H1 (cell line): Measurements from ENCODE around the gene MSANTD2. TPM values are rescaled to one million over a fixed set of nuclear protein-coding genes. Genes with fewer than 3 reads are reported as not detected.

ENCODE experiments used
- CTCF ChIA-PET: fragments of 300-600 bp; sonication (Branson Sonifier 250); formaldehyde crosslinking; loops from one replicate; lab custom pipeline; 2021; ENCODE audit not compliant: partially characterized antibody; lab: Charles Lee
- POLR2A ChIA-PET: fragments of 300-600 bp; sonication (Branson Sonifier 250); formaldehyde crosslinking; loops from one replicate; lab custom pipeline; 2021; ENCODE audit warnings: inconsistent platforms; ENCODE audit not compliant: partially characterized antibody; lab: Charles Lee
- DNase-seq, 2 experiments: peaks; one replicate each; pipeline versions ENCODE4 v3.0.0 to v3.0.0-alpha.2; 2010 to 2022; ENCODE audit warnings: low spot score in 2 of 2, low read depth in 1 of 2, mixed read lengths in 1 of 2
- FAIRE-seq: peaks from 2 replicates; lab custom pipeline; 2011; peaks lifted over from hg19 to GRCh38; lab: Jason Lieb, UNC
- H2AFZ ChIP-seq: 2 replicates; pipeline ENCODE4 v1.8.1; 2012; ENCODE audit warnings: low read length, inconsistent platforms
- H2AK5ac ChIP-seq: 2 replicates; pipeline ENCODE4 v1.6.1; 2013; ENCODE audit warnings: low read depth, low read length
- H2BK120ac ChIP-seq: replicated peaks from 2 replicates; pipeline ENCODE3; 2013; ENCODE audit warnings: low read depth, low read length, inconsistent platforms
- H2BK12ac ChIP-seq: 2 replicates; pipeline ENCODE4 v1.6.1; 2013; ENCODE audit warnings: low read depth, low read length
- H2BK15ac ChIP-seq: 2 replicates; pipeline ENCODE4 v1.6.1; 2013; ENCODE audit warnings: low read length
- H2BK20ac ChIP-seq: 2 replicates; pipeline ENCODE4 v1.6.1; 2013; ENCODE audit warnings: low read length
- H2BK5ac ChIP-seq: 2 replicates; pipeline ENCODE4 v1.6.1; 2013; ENCODE audit warnings: low read depth, low read length
- H3K14ac ChIP-seq: 2 replicates; pipeline ENCODE4 v1.6.1; 2013; ENCODE audit warnings: inconsistent platforms; ENCODE audit not compliant: insufficient read length
- H3K18ac ChIP-seq: 2 replicates; pipeline ENCODE4 v1.6.1; 2013; ENCODE audit warnings: low read length; ENCODE audit errors: extremely low read depth
- H3K23ac ChIP-seq: 2 replicates; pipeline ENCODE4 v1.6.1; 2013; ENCODE audit warnings: inconsistent platforms; ENCODE audit not compliant: insufficient read length
- H3K23me2 ChIP-seq: 2 replicates; pipeline ENCODE4 v1.6.1; 2013; ENCODE audit warnings: low read depth, low read length
- H3K27ac ChIP-seq: 2 replicates; pipeline ENCODE4 v1.6.1; 2011; ENCODE audit warnings: low read depth, low read length, inconsistent platforms
- H3K27me3 ChIP-seq, 4 experiments: replicated peaks in 1 of 4; 1 replicate in 1 of 4; 2 replicates in 3 of 4; pipeline versions ENCODE4 v1.6.1 to v1.8.1; 2011 to 2013; ENCODE audit warnings: low read length in 3 of 4, mild to moderate bottlenecking in 3 of 4, inconsistent platforms in 2 of 4, mixed read lengths in 2 of 4, moderate library complexity in 1 of 4; ENCODE audit not compliant: control insufficient read depth in 3 of 4, insufficient read depth in 3 of 4; ENCODE audit errors: extremely low read depth in 1 of 4
- H3K36me3 ChIP-seq, 4 experiments: 2 replicates each; pipeline versions ENCODE4 v1.6.1 to v1.8.1; 2011 to 2013; ENCODE audit warnings: mild to moderate bottlenecking in 4 of 4, low read length in 3 of 4, moderate library complexity in 2 of 4, control low read depth in 1 of 4, inconsistent platforms in 1 of 4; ENCODE audit not compliant: insufficient read depth in 4 of 4, control insufficient read depth in 2 of 4
- H3K4ac ChIP-seq: replicated peaks from 2 replicates; pipeline ENCODE3; 2013; ENCODE audit warnings: low read length, low read depth, mixed read lengths, inconsistent platforms; ENCODE audit not compliant: insufficient read length
- H3K4me1 ChIP-seq, 4 experiments: replicated peaks in 1 of 4; 1 replicate in 1 of 4; 2 replicates in 3 of 4; pipeline versions ENCODE4 v1.6.1 to v1.8.1; 2011 to 2013; ENCODE audit warnings: low read length in 3 of 4, inconsistent platforms in 2 of 4, mixed read lengths in 1 of 4; ENCODE audit not compliant: insufficient read depth in 4 of 4, control insufficient read depth in 3 of 4
- H3K4me2 ChIP-seq, 2 experiments: 2 replicates each; pipeline versions ENCODE4 v1.6.1 to v1.8.1; 2011 to 2013; ENCODE audit warnings: low read depth in 2 of 2, low read length in 2 of 2, control low read depth in 1 of 2, inconsistent platforms in 1 of 2, mild to moderate bottlenecking in 1 of 2; ENCODE audit not compliant: insufficient read depth in 1 of 2
- H3K4me3 ChIP-seq, 4 experiments: fragments of 200-600, 300-600 bp in 1 of 4; sonication (generic), shearing (Covaris generic), sonication (Bioruptor Twin) in 1 of 4; 2 replicates each; pipeline versions ENCODE4 v1.5.1 to v1.8.1; 2011 to 2016; ENCODE audit warnings: low read length in 4 of 4, low read depth in 3 of 4, control low read depth in 2 of 4, inconsistent platforms in 2 of 4, mild to moderate bottlenecking in 2 of 4, mixed read lengths in 1 of 4, moderate library complexity in 1 of 4; ENCODE audit not compliant: insufficient read depth in 2 of 4; ENCODE audit errors: extremely low read depth in 1 of 4
- H3K56ac ChIP-seq: replicated peaks from 2 replicates; pipeline ENCODE3; 2013; ENCODE audit warnings: low read depth, mild to moderate bottlenecking, mixed read lengths, low read length, inconsistent platforms; ENCODE audit not compliant: insufficient read length
- H3K79me1 ChIP-seq: 2 replicates; pipeline ENCODE4 v1.6.1; 2013; ENCODE audit warnings: low read depth, low read length, control low read depth
- H3K79me2 ChIP-seq, 2 experiments: 2 replicates each; pipeline versions ENCODE4 v1.6.1 to v1.8.1; 2012 to 2013; ENCODE audit warnings: low read length in 2 of 2, mild to moderate bottlenecking in 2 of 2, inconsistent platforms in 1 of 2; ENCODE audit not compliant: insufficient read depth in 2 of 2, control insufficient read depth in 1 of 2
- H3K9ac ChIP-seq, 4 experiments: replicated peaks in 1 of 4; 1 replicate in 1 of 4; 2 replicates in 3 of 4; pipeline versions ENCODE4 v1.6.1 to v1.8.1; 2011 to 2013; ENCODE audit warnings: low read depth in 3 of 4, low read length in 3 of 4, control low read depth in 2 of 4, mild to moderate bottlenecking in 2 of 4, moderate library complexity in 2 of 4, inconsistent platforms in 1 of 4; ENCODE audit errors: extremely low read depth in 1 of 4
- H3K9me3 ChIP-seq, 2 experiments: 2 replicates each; pipeline versions ENCODE4 v1.6.1 to v1.8.1; 2012 to 2013; ENCODE audit warnings: mild to moderate bottlenecking in 2 of 2, moderate library complexity in 2 of 2, control low read depth in 1 of 2, inconsistent platforms in 1 of 2, low read depth in 1 of 2, low read length in 1 of 2, mixed read lengths in 1 of 2; ENCODE audit not compliant: insufficient read depth in 2 of 2
- H4K20me1 ChIP-seq, 2 experiments: replicated peaks in 1 of 2; 2 replicates each; pipeline versions ENCODE3 to v1.8.1; 2011 to 2013; ENCODE audit warnings: inconsistent platforms in 2 of 2, low read length in 2 of 2, mild to moderate bottlenecking in 1 of 2; ENCODE audit not compliant: insufficient read depth in 2 of 2, control insufficient read depth in 1 of 2
- H4K5ac ChIP-seq: 2 replicates; pipeline ENCODE4 v1.6.1; 2013; ENCODE audit warnings: low read length, low read depth, mixed read lengths, inconsistent platforms; ENCODE audit not compliant: insufficient read length
- H4K8ac ChIP-seq: 2 replicates; pipeline ENCODE4 v1.8.0; 2013; ENCODE audit warnings: mild to moderate bottlenecking, moderate library complexity, low read length, inconsistent platforms; ENCODE audit not compliant: insufficient read depth; ENCODE audit errors: extremely low read depth
- H4K91ac ChIP-seq: replicated peaks from 2 replicates; pipeline ENCODE3; 2013; ENCODE audit warnings: low read length, mixed read lengths, inconsistent platforms; ENCODE audit not compliant: insufficient read length
- CBX5 ChIP-seq: fragments of 300-800, 300-1000 bp; sonication (generic); IDR thresholded peaks from 2 replicates; pipeline ENCODE4 v1.7.1; 2016; ENCODE audit warnings: antibody characterized with exemption, low read length, low read depth
- CTBP2 ChIP-seq: IDR thresholded peaks from 2 replicates; pipeline ENCODE4 v1.7.0; 2011; ENCODE audit warnings: borderline replicate concordance, mild to moderate bottlenecking, moderate library complexity, mixed read lengths, low read length; ENCODE audit not compliant: insufficient read depth, insufficient read length
- HDAC2 ChIP-seq, 2 experiments: fragments of 300-600 bp in 1 of 2; sonication (generic) in 1 of 2; IDR thresholded peaks; 2 replicates each; pipeline ENCODE4 v1.6.1; 2011 to 2012; ENCODE audit warnings: low read depth in 2 of 2, low read length in 2 of 2, mild to moderate bottlenecking in 2 of 2, moderate library complexity in 2 of 2, borderline replicate concordance in 1 of 2, inconsistent platforms in 1 of 2
- JUND ChIP-seq: IDR thresholded peaks from 2 replicates; pipeline ENCODE4 v1.6.1; 2011; ENCODE audit warnings: mild to moderate bottlenecking, improper control_type of control experiment, low read length
- POU5F1 ChIP-seq: IDR thresholded peaks from 2 replicates; pipeline ENCODE4 v1.6.1; 2011; ENCODE audit warnings: low read depth, mild to moderate bottlenecking, low read length, moderate library complexity
- SIN3A ChIP-seq, 2 experiments: IDR thresholded peaks in 1 of 2; conservative IDR thresholded peaks in 1 of 2; 2 replicates each; pipeline ENCODE4 v1.6.1; 2011 to 2012; ENCODE audit warnings: low read length in 2 of 2, improper control_type of control experiment in 1 of 2, low read depth in 1 of 2, mild to moderate bottlenecking in 1 of 2
- TAF1 ChIP-seq: IDR thresholded peaks from 2 replicates; pipeline ENCODE4 v1.6.1; 2011; ENCODE audit warnings: mild to moderate bottlenecking, low read depth, low read length
- WGBS, 2 experiments: shearing (Covaris generic) in 1 of 2; methylation state at CpG; one replicate each; pipeline versions ENCODE4 v1.1.6 to v1.1.7; 2013 to 2015; ENCODE audit warnings: low lambda C conversion rate in 2 of 2, mixed read lengths in 2 of 2, inconsistent platforms in 1 of 2, low coverage in 1 of 2, missing lambda C conversion rate in 1 of 2; ENCODE audit not compliant: insufficient replicate concordance in 2 of 2, insufficient coverage in 1 of 2, insufficient read length in 1 of 2; ENCODE audit errors: extremely low coverage in 1 of 2, missing lambda C conversion rate in 1 of 2; 5-methylcytosine and 5-hydroxymethylcytosine counted together
- polyA plus RNA-seq, 7 experiments: library from polyadenylated mRNA; depleted of rRNA in 3 of 7; stranded (reverse) in 5 of 7; unstranded in 2 of 7; fragments of >200 nt in 5 of 7; fragments of 200-250 nt in 2 of 7; gene quantifications; 1 replicate in 5 of 7; 2 replicates in 1 of 7; 4 replicates in 1 of 7; pipeline versions ENCODE4 v1.2.1 to v1.2.3, GENCODE V29; 2011 to 2013; ENCODE audit warnings: missing spikeins in 2 of 7, mixed read lengths in 2 of 7
- total RNA-seq: library from RNA; stranded (reverse); fragmentation: NEBNext Ultra II Directional; extraction: Animal tissue kit (Norgen Biotek cat#: 25700); gene quantifications from 2 replicates; pipeline ENCODE4 v1.2.1, GENCODE V29; 2021

The MSANTD2 gene
- total and polyA plus RNA-seq, 2 of the 8 experiments (the other 6 are each of a cell fraction or from before 2014, with no cell fraction given), result 8.2 to 15.9 TPM

DNA sequence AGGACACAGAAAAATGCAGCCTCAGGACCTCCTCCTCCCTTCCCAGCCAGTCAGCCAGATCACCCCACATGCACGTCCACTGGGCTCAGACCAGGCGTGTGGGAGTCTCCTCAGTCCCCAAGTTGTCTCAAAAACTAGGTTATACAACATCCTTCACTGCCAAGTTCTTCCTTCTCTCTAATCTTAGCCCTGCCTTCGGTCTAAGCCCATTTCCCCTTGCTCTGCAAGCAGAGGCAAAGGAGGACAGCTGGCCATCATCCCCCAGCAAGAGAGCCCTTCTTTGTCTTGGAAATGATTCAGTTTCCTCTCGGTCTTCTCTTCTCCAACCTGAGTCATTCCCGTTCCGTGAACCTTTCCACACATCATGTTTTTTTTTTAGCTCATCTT is 74.5 kb downstream of the MSANTD2 start:
- 38% methylated on average over 6 of the region's 6 CpGs; no CpG with 5 or more reads in 1 of the 2 experiments for WGBS, 2 experiments
- peak overlapping the region; percentile 47 to 52 for H3K4me2 ChIP-seq
- H3K14ac ChIP-seq, result no peak overlapping the region
- H4K91ac ChIP-seq, result peak overlapping the region; percentile 16
- H2BK5ac ChIP-seq, result peak overlapping the region; percentile 32; the same call in 1 of the 2 replicates
- H4K5ac ChIP-seq, result no peak overlapping the region
- H3K18ac ChIP-seq, result peak overlapping the region; percentile 49; the same call in 1 of the 2 replicates
- POLR2A ChIA-PET, result interaction anchor here (2.5 kb wide), 1 partner anchor 9 kb away, joined by 11 read pairs; no protein-coding TSS in a partner anchor
- no peaks in the 10 kb centered on the region for H3K79me2 ChIP-seq
- peak overlapping the region; percentile 53; the same call in 1 of the 2 replicates for H2BK12ac ChIP-seq
- H2AK5ac ChIP-seq, result no peak overlapping the region
- peak overlapping the region; percentile 76; the same call in 1 of the 2 replicates for H2AFZ ChIP-seq
- FAIRE-seq (no peak), DNase-seq (no peak)
- H3K27me3 ChIP-seq, result peaks cover 13 to 40% (median 32%) of the 10 kb centered on the region in 4 experiments
- H3K56ac ChIP-seq, result no peak overlapping the region
- H3K9me3 ChIP-seq, result no peaks in the 10 kb centered on the region
- peak overlapping the region; percentile 39; the same call in 1 of the 2 replicates for H4K8ac ChIP-seq
- no peaks in the 10 kb centered on the region for H3K36me3 ChIP-seq
- H4K20me1 ChIP-seq, result peaks cover 0 to 2% of the 10 kb centered on the region in 2 experiments
- no peak overlapping the region for H2BK20ac ChIP-seq
- H3K4me3 ChIP-seq, result peak overlapping the region in 1 of 4 experiments; percentile 12; a peak in 2 of 8 replicates
- H2BK15ac ChIP-seq, result peak overlapping the region; percentile 96; the same call in 1 of the 2 replicates
- no peak overlapping the region for H2BK120ac ChIP-seq
- H3K79me1 ChIP-seq, result no peaks in the 10 kb centered on the region
- no peak for TF ChIP-seq JUND
- TF ChIP-seq HDAC2 (IDR thresholded peaks at IDR 0.05; ENCODE audit: borderline replicate concordance in 1 of 2, low read depth in 2 of 2, low read length in 2 of 2), result no peak
- TF ChIP-seq SIN3A (conservative IDR thresholded peaks at IDR 0.05 in 1 of 2, IDR thresholded peaks at IDR 0.05 in 1 of 2; ENCODE audit: low read depth in 1 of 2, low read length in 2 of 2), result no peak
- TF ChIP-seq POU5F1, result no peak
- no peak for TF ChIP-seq CTBP2
- TF ChIP-seq TAF1, result no peak
- TF ChIP-seq CBX5, result no peak
- H3K23ac ChIP-seq, result no peak overlapping the region
- H3K23me2 ChIP-seq, result no peaks in the 10 kb centered on the region; the same call in 1 of the 2 replicates
- no peak overlapping the region for H3K9ac ChIP-seq
- H3K27ac ChIP-seq, result no peak overlapping the region
- no peak overlapping the region for H3K4ac ChIP-seq
- peaks cover 8 to 15% (median 10%) of the 10 kb centered on the region in 4 experiments for H3K4me1 ChIP-seq
- CTCF ChIA-PET, result interaction anchor here (1.0 to 4.1 kb wide), 8 partner anchors 11 to 111 kb away, joined by 3 to 20 read pairs (median 7); partner anchors contain the start of gene NRGN
